K562 (cell line): ENCODE results near the gene SYT10. TPM values are rescaled to one million over a fixed set of nuclear protein-coding genes. Genes with fewer than 3 reads are reported as not detected.

Experiments
- E2F3 ChIP-seq: fragments of 250-450 bp; sonication (Bioruptor Pico); IDR thresholded peaks from 2 replicates; pipeline ENCODE4 v1.4.0; 2020; ENCODE audit warnings: mild to moderate bottlenecking
- KDM5B ChIP-seq: fragments of 200-600 bp; sonication (generic); IDR thresholded peaks from 2 replicates; pipeline ENCODE4 v1.6.1; 2012; ENCODE audit warnings: low read depth, mild to moderate bottlenecking, moderate library complexity, low read length, control low read depth, inconsistent platforms; ENCODE audit not compliant: insufficient replicate concordance
- NONO ChIP-seq, 2 experiments: fragments of 200-400 bp in 1 of 2; fragments of 450-650 bp in 1 of 2; formaldehyde crosslinking in 1 of 2; IDR thresholded peaks; 2 replicates each; pipeline ENCODE4 v1.6.1; 2017; ENCODE audit warnings: low read depth in 2 of 2, mild to moderate bottlenecking in 2 of 2, moderate library complexity in 2 of 2, low read length in 1 of 2
- ZNF121 ChIP-seq: sonication (generic); formaldehyde crosslinking; conservative IDR thresholded peaks from 2 replicates; pipeline ENCODE4 v1.8.0; 2022; ENCODE audit warnings: missing genetic modification reagents
- ZNF76 ChIP-seq: fragments of 250-450 bp; sonication (Bioruptor Pico); IDR thresholded peaks from 2 replicates; pipeline ENCODE4 v1.4.0; 2020; ENCODE audit warnings: mild to moderate bottlenecking, moderate library complexity, borderline replicate concordance
- polyA plus RNA-seq, 8 experiments: library from polyadenylated mRNA; depleted of rRNA in 4 of 8; stranded (reverse) in 5 of 8; unstranded in 3 of 8; fragments of >200 nt; fragmentation: Nextera tagmentation in 2 of 8; fragmentation: Illumina TruSeq in 1 of 8; extraction: Ambion mirVana in 2 of 8; extraction: Trizol in 1 of 8; gene quantifications; 2 replicates each; pipeline versions ENCODE4 v1.2.1 to v1.2.3, GENCODE V29; 2011 to 2014; ENCODE audit warnings: inconsistent platforms in 1 of 8, missing spikeins in 1 of 8
- total RNA-seq, 7 experiments: library from RNA; depleted of rRNA in 6 of 7; stranded (reverse); fragments of >200 nt in 6 of 7; fragmentation: Illumina TruSeq in 2 of 7; extraction: Trizol in 2 of 7; gene quantifications; 2 replicates each; pipeline versions ENCODE4 v1.2.1 to v1.2.3, GENCODE V29; 2011 to 2021; ENCODE audit warnings: low replicate concordance in 1 of 7
- TF ChIP-seq, protein P1 (sequence below): sonication (generic); formaldehyde crosslinking; IDR thresholded peaks from 2 replicates; pipeline ENCODE4 v1.8.0; 2023; ENCODE audit warnings: missing genetic modification reagents, mild to moderate bottlenecking, borderline replicate concordance
- TF ChIP-seq, protein P2 (sequence below): fragments of 250-450 bp; sonication (Bioruptor Pico); IDR thresholded peaks from 2 replicates; pipeline ENCODE4 v1.6.1; 2021; ENCODE audit warnings: mild to moderate bottlenecking
- TF ChIP-seq, protein P3 (sequence below), 2 experiments: fragments of 450-650 bp in 1 of 2; IDR thresholded peaks; 2 replicates each; pipeline ENCODE4 v1.6.1; 2011 to 2017; ENCODE audit warnings: low read depth in 2 of 2, antibody characterized with exemption in 1 of 2, borderline replicate concordance in 1 of 2, low read length in 1 of 2, mild to moderate bottlenecking in 1 of 2, mixed read lengths in 1 of 2; ENCODE audit not compliant: control insufficient read depth in 1 of 2

SYT10 gene
- total and polyA plus RNA-seq, 9 of the 15 experiments (the other 6 are each of a cell fraction or from before 2014, with no cell fraction given): 0.27 to 6.2 (median 2.5) TPM

DNA sequence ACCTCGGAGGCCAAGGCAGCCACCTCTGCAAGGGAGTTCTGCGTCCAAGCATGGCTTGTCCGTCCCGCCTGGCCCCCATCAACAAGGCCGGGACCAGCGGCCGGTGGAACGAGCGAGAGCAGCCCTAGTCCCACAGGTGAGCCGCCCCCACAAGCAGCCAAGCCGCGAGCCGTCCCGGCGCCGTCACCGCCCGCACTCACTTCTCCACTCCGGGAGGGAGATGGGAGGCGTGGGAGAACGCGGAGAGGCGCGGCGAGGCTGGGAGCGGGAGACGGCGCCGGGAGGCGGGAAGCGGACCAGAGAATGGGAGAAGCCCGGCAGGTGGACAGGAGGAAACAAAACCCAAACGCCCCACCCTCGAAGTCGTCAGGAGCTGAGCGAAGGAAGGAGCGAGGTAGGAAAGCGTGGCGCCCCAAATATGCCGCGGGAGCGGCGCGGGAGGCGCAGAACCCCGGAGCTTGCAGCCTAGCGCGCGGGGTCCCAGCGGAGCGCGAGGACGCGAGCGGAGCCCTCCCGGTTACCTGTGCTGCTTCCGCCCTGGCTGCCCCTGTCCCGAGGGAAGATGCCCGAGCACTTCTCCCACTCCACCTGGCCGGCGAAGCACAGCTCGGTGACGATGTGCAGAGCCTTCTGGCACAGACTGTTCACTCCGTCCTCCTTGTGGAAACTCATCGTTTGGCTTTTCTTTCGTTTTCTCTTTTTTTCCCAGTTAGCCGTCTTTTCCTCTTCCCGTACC, 600 bp downstream of the SYT10 start (continued):
- TF ChIP-seq, protein P1, sequence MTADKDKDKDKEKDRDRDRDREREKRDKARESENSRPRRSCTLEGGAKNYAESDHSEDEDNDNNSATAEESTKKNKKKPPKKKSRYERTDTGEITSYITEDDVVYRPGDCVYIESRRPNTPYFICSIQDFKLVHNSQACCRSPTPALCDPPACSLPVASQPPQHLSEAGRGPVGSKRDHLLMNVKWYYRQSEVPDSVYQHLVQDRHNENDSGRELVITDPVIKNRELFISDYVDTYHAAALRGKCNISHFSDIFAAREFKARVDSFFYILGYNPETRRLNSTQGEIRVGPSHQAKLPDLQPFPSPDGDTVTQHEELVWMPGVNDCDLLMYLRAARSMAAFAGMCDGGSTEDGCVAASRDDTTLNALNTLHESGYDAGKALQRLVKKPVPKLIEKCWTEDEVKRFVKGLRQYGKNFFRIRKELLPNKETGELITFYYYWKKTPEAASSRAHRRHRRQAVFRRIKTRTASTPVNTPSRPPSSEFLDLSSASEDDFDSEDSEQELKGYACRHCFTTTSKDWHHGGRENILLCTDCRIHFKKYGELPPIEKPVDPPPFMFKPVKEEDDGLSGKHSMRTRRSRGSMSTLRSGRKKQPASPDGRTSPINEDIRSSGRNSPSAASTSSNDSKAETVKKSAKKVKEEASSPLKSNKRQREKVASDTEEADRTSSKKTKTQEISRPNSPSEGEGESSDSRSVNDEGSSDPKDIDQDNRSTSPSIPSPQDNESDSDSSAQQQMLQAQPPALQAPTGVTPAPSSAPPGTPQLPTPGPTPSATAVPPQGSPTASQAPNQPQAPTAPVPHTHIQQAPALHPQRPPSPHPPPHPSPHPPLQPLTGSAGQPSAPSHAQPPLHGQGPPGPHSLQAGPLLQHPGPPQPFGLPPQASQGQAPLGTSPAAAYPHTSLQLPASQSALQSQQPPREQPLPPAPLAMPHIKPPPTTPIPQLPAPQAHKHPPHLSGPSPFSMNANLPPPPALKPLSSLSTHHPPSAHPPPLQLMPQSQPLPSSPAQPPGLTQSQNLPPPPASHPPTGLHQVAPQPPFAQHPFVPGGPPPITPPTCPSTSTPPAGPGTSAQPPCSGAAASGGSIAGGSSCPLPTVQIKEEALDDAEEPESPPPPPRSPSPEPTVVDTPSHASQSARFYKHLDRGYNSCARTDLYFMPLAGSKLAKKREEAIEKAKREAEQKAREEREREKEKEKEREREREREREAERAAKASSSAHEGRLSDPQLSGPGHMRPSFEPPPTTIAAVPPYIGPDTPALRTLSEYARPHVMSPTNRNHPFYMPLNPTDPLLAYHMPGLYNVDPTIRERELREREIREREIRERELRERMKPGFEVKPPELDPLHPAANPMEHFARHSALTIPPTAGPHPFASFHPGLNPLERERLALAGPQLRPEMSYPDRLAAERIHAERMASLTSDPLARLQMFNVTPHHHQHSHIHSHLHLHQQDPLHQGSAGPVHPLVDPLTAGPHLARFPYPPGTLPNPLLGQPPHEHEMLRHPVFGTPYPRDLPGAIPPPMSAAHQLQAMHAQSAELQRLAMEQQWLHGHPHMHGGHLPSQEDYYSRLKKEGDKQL: no peak
- no peak for TF ChIP-seq E2F3
- no peak for TF ChIP-seq KDM5B
- no peak for TF ChIP-seq ZNF121 (CRISPR knock-in tag)
- no peak for TF ChIP-seq NONO (IDR thresholded peaks at IDR 0.05; ENCODE audit: low read depth in 2 of 2, low read length in 1 of 2)
- TF ChIP-seq, protein P2, sequence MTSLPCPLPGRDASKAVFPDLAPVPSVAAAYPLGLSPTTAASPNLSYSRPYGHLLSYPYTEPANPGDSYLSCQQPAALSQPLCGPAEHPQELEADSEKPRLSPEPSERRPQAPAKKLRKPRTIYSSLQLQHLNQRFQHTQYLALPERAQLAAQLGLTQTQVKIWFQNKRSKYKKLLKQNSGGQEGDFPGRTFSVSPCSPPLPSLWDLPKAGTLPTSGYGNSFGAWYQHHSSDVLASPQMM: no peak
- TF ChIP-seq, protein P3, sequence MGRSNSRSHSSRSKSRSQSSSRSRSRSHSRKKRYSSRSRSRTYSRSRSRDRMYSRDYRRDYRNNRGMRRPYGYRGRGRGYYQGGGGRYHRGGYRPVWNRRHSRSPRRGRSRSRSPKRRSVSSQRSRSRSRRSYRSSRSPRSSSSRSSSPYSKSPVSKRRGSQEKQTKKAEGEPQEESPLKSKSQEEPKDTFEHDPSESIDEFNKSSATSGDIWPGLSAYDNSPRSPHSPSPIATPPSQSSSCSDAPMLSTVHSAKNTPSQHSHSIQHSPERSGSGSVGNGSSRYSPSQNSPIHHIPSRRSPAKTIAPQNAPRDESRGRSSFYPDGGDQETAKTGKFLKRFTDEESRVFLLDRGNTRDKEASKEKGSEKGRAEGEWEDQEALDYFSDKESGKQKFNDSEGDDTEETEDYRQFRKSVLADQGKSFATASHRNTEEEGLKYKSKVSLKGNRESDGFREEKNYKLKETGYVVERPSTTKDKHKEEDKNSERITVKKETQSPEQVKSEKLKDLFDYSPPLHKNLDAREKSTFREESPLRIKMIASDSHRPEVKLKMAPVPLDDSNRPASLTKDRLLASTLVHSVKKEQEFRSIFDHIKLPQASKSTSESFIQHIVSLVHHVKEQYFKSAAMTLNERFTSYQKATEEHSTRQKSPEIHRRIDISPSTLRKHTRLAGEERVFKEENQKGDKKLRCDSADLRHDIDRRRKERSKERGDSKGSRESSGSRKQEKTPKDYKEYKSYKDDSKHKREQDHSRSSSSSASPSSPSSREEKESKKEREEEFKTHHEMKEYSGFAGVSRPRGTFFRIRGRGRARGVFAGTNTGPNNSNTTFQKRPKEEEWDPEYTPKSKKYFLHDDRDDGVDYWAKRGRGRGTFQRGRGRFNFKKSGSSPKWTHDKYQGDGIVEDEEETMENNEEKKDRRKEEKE (IDR thresholded peaks at IDR 0.05; ENCODE audit: borderline replicate concordance in 1 of 2, control insufficient read depth in 1 of 2, low read depth in 2 of 2, low read length in 1 of 2): no peak
- no peak for TF ChIP-seq ZNF76 (CRISPR knock-in tag)
